Heart left ventricle (tissue), 13 donors: ENCODE results near the gene GRM5.

Source experiments
- POLR2A ChIP-seq, 2 donors: fragments of 450-650 bp; IDR thresholded peaks; one replicate each; pipeline ENCODE4 v1.6.1; 2017; ENCODE audit warnings: antibody characterized with exemption in 2 of 2, mild to moderate bottlenecking in 2 of 2, moderate library complexity in 2 of 2
- TF ChIP-seq, protein P1 (sequence below), 12 donors: fragments of 200-600 bp; sonication (generic) in 4 of 12; IDR thresholded peaks; one replicate each; pipeline versions ENCODE4 v1.5.0 to v1.8.0; 2018 to 2022; ENCODE audit warnings: antibody characterized with exemption in 12 of 12, mild to moderate bottlenecking in 5 of 12
- donor health status: ischemic (EF 13 %, LVEDD 7.1; RV severe dilation, severe dysfunction).
- donor health status: DM: no; HTN: yes; CAD: no.
- donor health status: DM: no; HTN: no; CAD: no.
- donor health status: ischemic (EF 25% LVEDD 6.9; RV normal size, moderate dysfunction).
- donor health status: ischemic (EF 25% LVEDD 5.7; RV mildly dilated, moderate dysfunction).
- donor health status: ischemic (EF 35%, LVEDD 5.7; RV mildly dilated, moderate dysfunction).
- donor health status: nonischemic (EF 11% LVEDD 7.7; RV severe dilation, severe dysfunction).
- donor health status: DM: yes; HTN: yes; CAD: no.
- donor health status: PGD.
- donor health status: ischemic (EF 29% LVEDD 5.4; RV normal size, mild dysfunction).
- donor health status: nonischemic (EF 23%, LVEDD 6.1; RV moderate dilation, normal function).

DNA sequence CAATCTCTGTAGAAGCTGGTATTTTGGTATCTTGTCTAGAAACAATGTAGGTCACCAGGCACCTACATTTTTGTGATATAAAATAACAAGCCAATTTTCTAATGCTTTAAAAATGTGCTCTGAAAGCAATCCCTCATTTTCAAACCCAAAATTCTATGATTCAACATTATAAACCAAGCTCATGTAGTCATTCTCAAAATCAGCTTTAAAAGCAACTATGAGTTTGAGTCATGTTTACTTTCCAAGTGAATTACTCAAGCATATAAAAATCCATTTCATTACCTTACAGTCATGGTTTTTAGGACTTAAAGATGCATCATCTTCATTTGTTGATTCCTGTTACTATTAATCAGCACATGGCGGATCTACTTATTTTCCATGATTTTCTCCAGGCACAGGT, 216.4 kb downstream of the GRM5 start:
- TF ChIP-seq, protein P1, sequence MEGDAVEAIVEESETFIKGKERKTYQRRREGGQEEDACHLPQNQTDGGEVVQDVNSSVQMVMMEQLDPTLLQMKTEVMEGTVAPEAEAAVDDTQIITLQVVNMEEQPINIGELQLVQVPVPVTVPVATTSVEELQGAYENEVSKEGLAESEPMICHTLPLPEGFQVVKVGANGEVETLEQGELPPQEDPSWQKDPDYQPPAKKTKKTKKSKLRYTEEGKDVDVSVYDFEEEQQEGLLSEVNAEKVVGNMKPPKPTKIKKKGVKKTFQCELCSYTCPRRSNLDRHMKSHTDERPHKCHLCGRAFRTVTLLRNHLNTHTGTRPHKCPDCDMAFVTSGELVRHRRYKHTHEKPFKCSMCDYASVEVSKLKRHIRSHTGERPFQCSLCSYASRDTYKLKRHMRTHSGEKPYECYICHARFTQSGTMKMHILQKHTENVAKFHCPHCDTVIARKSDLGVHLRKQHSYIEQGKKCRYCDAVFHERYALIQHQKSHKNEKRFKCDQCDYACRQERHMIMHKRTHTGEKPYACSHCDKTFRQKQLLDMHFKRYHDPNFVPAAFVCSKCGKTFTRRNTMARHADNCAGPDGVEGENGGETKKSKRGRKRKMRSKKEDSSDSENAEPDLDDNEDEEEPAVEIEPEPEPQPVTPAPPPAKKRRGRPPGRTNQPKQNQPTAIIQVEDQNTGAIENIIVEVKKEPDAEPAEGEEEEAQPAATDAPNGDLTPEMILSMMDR (IDR thresholded peaks at IDR 0.05), result no peak
- TF ChIP-seq POLR2A (IDR thresholded peaks at IDR 0.05), result no peak
